SU-DHL-6 (cell line): ENCODE measurements around the gene PRKCA.
A peak's percentile ranks its signal among the peaks of the same experiment; 100 is the strongest.

Source experiments
- H2AFZ ChIP-seq: fragments of 200-600 bp; sonication (generic); 2 replicates; pipeline ENCODE4 v1.6.1; 2014; ENCODE audit warnings: low read depth, mild to moderate bottlenecking, moderate library complexity, mixed read lengths, antibody characterized with exemption, low read length; ENCODE audit not compliant: severe bottlenecking
- H3F3A ChIP-seq: fragments of 200-600 bp; shearing (Covaris generic); 2 replicates; pipeline ENCODE4 v1.6.0; 2016; ENCODE audit warnings: antibody characterized with exemption, mild to moderate bottlenecking; ENCODE audit not compliant: insufficient read depth
- H3K27ac ChIP-seq: fragments of 200-600 bp; sonication (generic); 2 replicates; pipeline ENCODE4 v1.5.1; 2016; ENCODE audit warnings: low read depth, mild to moderate bottlenecking, low read length, moderate library complexity, mixed read lengths
- H3K27me3 ChIP-seq: fragments of 200-600 bp; sonication (generic), shearing (Covaris generic); 2 replicates; pipeline ENCODE4 v1.6.0; 2014; ENCODE audit warnings: mild to moderate bottlenecking, low read length
- H3K36me3 ChIP-seq: fragments of 200-600 bp; sonication (generic); 2 replicates; pipeline ENCODE4 v1.6.1; 2014; ENCODE audit warnings: mild to moderate bottlenecking, low read length, mixed read lengths
- H3K4me2 ChIP-seq: fragments of 300-600, 200-600 bp; shearing (Covaris generic), sonication (generic); 2 replicates; pipeline ENCODE4 v1.6.0; 2014; ENCODE audit warnings: low read length, low read depth, mild to moderate bottlenecking; ENCODE audit not compliant: poor library complexity, severe bottlenecking
- H3K4me3 ChIP-seq: fragments of 200-600 bp; sonication (generic); 2 replicates; pipeline ENCODE4 v1.5.1; 2014; ENCODE audit warnings: antibody characterized with exemption, low read length, mild to moderate bottlenecking, mixed read lengths; ENCODE audit not compliant: insufficient read depth, poor library complexity, severe bottlenecking
- H3K79me2 ChIP-seq: fragments of 200-600 bp; sonication (generic); 2 replicates; pipeline ENCODE4 v1.6.1; 2014; ENCODE audit warnings: mild to moderate bottlenecking, low read length, moderate library complexity; ENCODE audit not compliant: insufficient read depth
- H3K9ac ChIP-seq: fragments of 200-600 bp; sonication (generic); 2 replicates; pipeline ENCODE4 v1.7.0; 2014; ENCODE audit warnings: mild to moderate bottlenecking, low read length
- H3K9me2 ChIP-seq: fragments of 200-600 bp; sonication (generic); replicated peaks from 2 replicates; pipeline ENCODE4 v1.6.1; 2014; ENCODE audit warnings: low read length; ENCODE audit not compliant: insufficient read depth
- H3K9me3 ChIP-seq: fragments of 200-600 bp; sonication (generic); 2 replicates; pipeline ENCODE4 v1.6.1; 2014; ENCODE audit warnings: low read length, mixed read lengths; ENCODE audit not compliant: insufficient read depth
- H4K20me1 ChIP-seq: fragments of 200-600 bp; sonication (generic); 2 replicates; pipeline ENCODE4 v1.6.1; 2014; ENCODE audit warnings: low read depth, mild to moderate bottlenecking, antibody characterized with exemption, low read length, moderate library complexity, mixed read lengths
- EZH2phosphoT487 ChIP-seq: fragments of 200-600 bp; sonication (generic), shearing (Covaris generic); conservative IDR thresholded peaks from 2 replicates; pipeline ENCODE4 v1.6.1; 2018; ENCODE audit warnings: mild to moderate bottlenecking, antibody characterized with exemption, low read length, moderate library complexity, mixed read lengths
- TF ChIP-seq, protein P1 (sequence below): fragments of 200-600 bp; sonication (generic); IDR thresholded peaks from one replicate; pipeline ENCODE4 v1.5.1; 2017; ENCODE audit warnings: antibody characterized with exemption, mild to moderate bottlenecking, low read length, moderate library complexity; ENCODE audit not compliant: insufficient read depth, poor library complexity, severe bottlenecking

PRKCA gene

DNA sequence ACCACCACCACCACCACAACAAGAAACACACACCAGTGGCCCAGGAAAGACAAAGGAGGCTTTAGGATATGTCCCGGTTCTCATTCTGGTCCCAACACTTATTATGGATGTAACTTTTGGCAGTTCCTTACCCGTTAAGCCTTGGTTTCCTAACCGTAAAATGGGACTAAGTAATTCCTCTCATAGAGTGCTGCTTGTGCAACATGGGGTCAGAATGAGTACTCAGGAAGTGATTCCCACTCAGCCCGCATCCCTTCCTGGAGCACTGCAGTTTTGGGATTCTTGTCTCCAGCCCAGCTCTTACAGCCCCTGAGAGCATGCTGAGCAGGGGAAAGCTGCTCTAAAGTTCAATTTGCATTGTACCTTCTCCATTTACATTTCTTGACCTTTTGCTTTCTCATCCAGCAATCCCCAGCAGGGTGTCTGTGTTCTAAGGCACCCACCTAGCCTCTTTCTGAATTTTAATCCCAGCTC, 262.6 kb downstream of the PRKCA start:
- Histone ChIP-seq H3K79me2 (peaks cover 86% of the 10 kb centered on the region), H3K36me3 (peaks cover 5% of the 10 kb centered on the region), H3K4me3 (no peak overlapping the region), H2AFZ (no peak overlapping the region), H3K9me3 (peaks cover 5% of the 10 kb centered on the region; the same call in 1 of the 2 replicates), H4K20me1 (no peaks in the 10 kb centered on the region), H3K4me2 (no peak overlapping the region), H3F3A (peaks cover 13% of the 10 kb centered on the region; the same call in 1 of the 2 replicates), H3K9me2 (no peaks in the 10 kb centered on the region), H3K27me3 (no peaks in the 10 kb centered on the region), H3K9ac (peak overlapping the region; percentile 37), H3K27ac (peak overlapping the region; percentile 73)
- TF ChIP-seq EZH2phosphoT487 = no peak
- TF ChIP-seq, protein P1, sequence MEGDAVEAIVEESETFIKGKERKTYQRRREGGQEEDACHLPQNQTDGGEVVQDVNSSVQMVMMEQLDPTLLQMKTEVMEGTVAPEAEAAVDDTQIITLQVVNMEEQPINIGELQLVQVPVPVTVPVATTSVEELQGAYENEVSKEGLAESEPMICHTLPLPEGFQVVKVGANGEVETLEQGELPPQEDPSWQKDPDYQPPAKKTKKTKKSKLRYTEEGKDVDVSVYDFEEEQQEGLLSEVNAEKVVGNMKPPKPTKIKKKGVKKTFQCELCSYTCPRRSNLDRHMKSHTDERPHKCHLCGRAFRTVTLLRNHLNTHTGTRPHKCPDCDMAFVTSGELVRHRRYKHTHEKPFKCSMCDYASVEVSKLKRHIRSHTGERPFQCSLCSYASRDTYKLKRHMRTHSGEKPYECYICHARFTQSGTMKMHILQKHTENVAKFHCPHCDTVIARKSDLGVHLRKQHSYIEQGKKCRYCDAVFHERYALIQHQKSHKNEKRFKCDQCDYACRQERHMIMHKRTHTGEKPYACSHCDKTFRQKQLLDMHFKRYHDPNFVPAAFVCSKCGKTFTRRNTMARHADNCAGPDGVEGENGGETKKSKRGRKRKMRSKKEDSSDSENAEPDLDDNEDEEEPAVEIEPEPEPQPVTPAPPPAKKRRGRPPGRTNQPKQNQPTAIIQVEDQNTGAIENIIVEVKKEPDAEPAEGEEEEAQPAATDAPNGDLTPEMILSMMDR = no peak

DNA sequence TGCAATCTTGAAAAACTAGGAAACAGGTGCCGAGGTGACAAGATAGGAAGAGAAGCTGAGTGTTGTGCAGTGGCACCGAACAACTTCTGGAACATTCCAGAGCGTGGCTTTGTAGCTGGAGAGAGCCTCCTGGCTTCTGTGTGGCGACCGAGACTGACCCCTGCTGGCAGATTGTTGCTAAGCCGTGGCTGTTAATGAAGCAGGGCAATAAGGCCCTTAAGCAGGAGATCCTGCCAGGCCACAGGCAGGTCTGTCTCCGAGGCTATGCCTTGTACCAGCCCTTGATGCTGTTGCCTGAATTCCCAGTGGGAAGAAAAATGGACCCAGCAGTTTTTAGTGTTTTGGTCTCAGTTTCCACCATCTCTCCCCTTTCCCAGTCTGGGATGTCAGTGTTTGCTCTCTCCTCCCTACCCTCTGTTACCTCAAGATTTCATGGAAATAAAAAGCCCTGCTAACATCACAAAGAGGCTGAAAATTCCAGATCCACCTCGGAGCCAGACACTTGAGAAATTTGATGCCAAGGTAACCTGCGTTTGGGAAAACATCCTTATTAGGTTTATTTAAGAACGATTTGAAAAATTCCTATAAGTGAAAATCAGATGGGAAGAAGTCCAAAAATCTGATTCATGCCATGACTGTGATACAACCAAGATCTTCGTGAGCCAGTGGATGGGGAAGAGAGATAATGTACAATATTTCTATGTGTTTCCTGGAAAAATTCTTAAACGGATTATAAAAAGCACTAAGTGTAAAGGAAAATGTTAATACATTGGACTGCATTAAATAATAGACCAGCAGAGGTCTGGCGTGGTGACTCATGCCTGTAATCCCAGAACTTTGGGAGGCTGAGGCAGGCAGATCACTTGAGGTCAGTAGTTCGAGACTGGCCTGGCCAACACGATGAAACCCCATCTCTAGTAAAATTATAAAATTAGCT, 265.1 kb downstream of the PRKCA start:
- no peak for TF ChIP-seq EZH2phosphoT487
- TF ChIP-seq, protein P1 = peak; percentile 92
- H3F3A ChIP-seq = peaks cover 13% of the 10 kb centered on the region; the same call in 1 of the 2 replicates
- H3K27me3 ChIP-seq = no peaks in the 10 kb centered on the region
- no peaks in the 10 kb centered on the region for H3K9me2 ChIP-seq
- H3K27ac ChIP-seq = peak overlapping the region; percentile 73
- peaks cover 5% of the 10 kb centered on the region for H3K36me3 ChIP-seq
- H3K4me3 ChIP-seq = no peak overlapping the region
- no peaks in the 10 kb centered on the region for H4K20me1 ChIP-seq
- peaks cover 5% of the 10 kb centered on the region; the same call in 1 of the 2 replicates for H3K9me3 ChIP-seq
- no peak overlapping the region for H2AFZ ChIP-seq
- peak overlapping the region; percentile 20 for H3K4me2 ChIP-seq
- peaks cover 85% of the 10 kb centered on the region for H3K79me2 ChIP-seq
- peak overlapping the region; percentile 22; the same call in 1 of the 2 replicates for H3K9ac ChIP-seq

DNA sequence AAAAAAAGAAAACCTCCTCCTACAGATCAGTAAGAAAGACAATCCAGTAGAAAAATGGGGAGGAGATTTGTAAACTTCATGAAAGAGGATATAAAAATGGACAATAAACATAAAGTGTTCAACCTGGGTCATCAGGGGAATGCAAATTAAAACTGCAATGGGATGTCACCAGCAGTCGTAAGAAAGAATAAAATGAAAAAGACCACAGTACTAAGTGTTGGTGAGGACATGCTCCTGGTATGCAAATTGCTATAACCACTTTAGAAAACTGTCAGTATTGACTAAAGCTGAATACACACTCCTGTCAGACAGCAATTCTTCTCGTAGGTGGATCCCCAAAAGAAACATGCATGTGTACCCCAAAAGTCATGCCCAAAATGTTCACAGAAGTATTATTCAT, 267.2 kb downstream of the PRKCA start:
- Histone ChIP-seq H3K4me3 (no peak overlapping the region), H4K20me1 (no peaks in the 10 kb centered on the region), H2AFZ (no peak overlapping the region), H3K4me2 (no peak overlapping the region), H3K27ac (no peak overlapping the region), H3K9ac (no peak overlapping the region), H3K9me3 (peaks cover 5% of the 10 kb centered on the region; the same call in 1 of the 2 replicates), H3K9me2 (no peaks in the 10 kb centered on the region), H3K36me3 (peaks cover 5% of the 10 kb centered on the region), H3K79me2 (peaks cover 77% of the 10 kb centered on the region), H3K27me3 (no peaks in the 10 kb centered on the region), H3F3A (peaks cover 13% of the 10 kb centered on the region; the same call in 1 of the 2 replicates)
- TF ChIP-seq EZH2phosphoT487 = no peak
- TF ChIP-seq, protein P1 = no peak
